HepG2 (cell line): ENCODE results near the gene CADM1.

Experiments
- TAF1 ChIP-seq: sonication (generic); formaldehyde crosslinking; IDR thresholded peaks from 2 replicates; pipeline ENCODE4 v1.4.0; 2020; ENCODE audit warnings: missing genetic modification reagents
- TF ChIP-seq, protein P1 (sequence below): IDR thresholded peaks from 2 replicates; pipeline ENCODE4 v1.6.1; 2018; ENCODE audit warnings: missing genetic modification reagents
- TF ChIP-seq, protein P2 (sequence below): sonication (generic); formaldehyde crosslinking; IDR thresholded peaks from 2 replicates; pipeline ENCODE4 v1.5.1; 2020; ENCODE audit warnings: missing genetic modification reagents, mild to moderate bottlenecking, borderline replicate concordance

GRCh38 chr11:115425816-115426215 lies 78.4 kb downstream of the CADM1 start:
- TF ChIP-seq, protein P1, sequence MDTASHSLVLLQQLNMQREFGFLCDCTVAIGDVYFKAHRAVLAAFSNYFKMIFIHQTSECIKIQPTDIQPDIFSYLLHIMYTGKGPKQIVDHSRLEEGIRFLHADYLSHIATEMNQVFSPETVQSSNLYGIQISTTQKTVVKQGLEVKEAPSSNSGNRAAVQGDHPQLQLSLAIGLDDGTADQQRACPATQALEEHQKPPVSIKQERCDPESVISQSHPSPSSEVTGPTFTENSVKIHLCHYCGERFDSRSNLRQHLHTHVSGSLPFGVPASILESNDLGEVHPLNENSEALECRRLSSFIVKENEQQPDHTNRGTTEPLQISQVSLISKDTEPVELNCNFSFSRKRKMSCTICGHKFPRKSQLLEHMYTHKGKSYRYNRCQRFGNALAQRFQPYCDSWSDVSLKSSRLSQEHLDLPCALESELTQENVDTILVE (CRISPR knock-in tag): no peak
- TF ChIP-seq, protein P2, sequence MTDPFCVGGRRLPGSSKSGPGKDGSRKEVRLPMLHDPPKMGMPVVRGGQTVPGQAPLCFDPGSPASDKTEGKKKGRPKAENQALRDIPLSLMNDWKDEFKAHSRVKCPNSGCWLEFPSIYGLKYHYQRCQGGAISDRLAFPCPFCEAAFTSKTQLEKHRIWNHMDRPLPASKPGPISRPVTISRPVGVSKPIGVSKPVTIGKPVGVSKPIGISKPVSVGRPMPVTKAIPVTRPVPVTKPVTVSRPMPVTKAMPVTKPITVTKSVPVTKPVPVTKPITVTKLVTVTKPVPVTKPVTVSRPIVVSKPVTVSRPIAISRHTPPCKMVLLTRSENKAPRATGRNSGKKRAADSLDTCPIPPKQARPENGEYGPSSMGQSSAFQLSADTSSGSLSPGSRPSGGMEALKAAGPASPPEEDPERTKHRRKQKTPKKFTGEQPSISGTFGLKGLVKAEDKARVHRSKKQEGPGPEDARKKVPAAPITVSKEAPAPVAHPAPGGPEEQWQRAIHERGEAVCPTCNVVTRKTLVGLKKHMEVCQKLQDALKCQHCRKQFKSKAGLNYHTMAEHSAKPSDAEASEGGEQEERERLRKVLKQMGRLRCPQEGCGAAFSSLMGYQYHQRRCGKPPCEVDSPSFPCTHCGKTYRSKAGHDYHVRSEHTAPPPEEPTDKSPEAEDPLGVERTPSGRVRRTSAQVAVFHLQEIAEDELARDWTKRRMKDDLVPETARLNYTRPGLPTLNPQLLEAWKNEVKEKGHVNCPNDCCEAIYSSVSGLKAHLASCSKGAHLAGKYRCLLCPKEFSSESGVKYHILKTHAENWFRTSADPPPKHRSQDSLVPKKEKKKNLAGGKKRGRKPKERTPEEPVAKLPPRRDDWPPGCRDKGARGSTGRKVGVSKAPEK (CRISPR knock-in tag): no peak
- TF ChIP-seq TAF1 (CRISPR knock-in tag): no peak
